Measurements from ENCODE around the gene DLG2. TPM values are rescaled to one million over a fixed set of nuclear protein-coding genes. Genes with fewer than 3 reads are reported as not detected.

Gene DLG2
- total and polyA plus RNA-seq, 4 donors, result 0.30 to 5.5 (median 0.68) TPM

- H3K4me3 ChIP-seq (ENCODE audit: low read depth in 1 of 3, low read length in 3 of 3), result no peak overlapping the region
- TF ChIP-seq GABPA (IDR thresholded peaks at IDR 0.05 in 1 of 2, conservative IDR thresholded peaks at IDR 0.05 in 1 of 2) (no peak), JUND (IDR thresholded peaks at IDR 0.05) (no peak), HNF4A (conservative IDR thresholded peaks at IDR 0.05) (no peak), YY1 (IDR thresholded peaks at IDR 0.05) (no peak), EGR1 (IDR thresholded peaks at IDR 0.05; ENCODE audit: low read depth in 2 of 2) (no peak), TAF1 (conservative IDR thresholded peaks at IDR 0.05) (no peak), ATF3 (IDR thresholded peaks at IDR 0.05) (no peak), HNF4G (IDR thresholded peaks at IDR 0.05) (no peak), FOXA1 (IDR thresholded peaks at IDR 0.05) (no peak), CTCF (IDR thresholded peaks at IDR 0.05; ENCODE audit: low read depth, low read length, missing input control) (no peak), ZBTB33 (IDR thresholded peaks at IDR 0.05) (no peak), MAX (IDR thresholded peaks at IDR 0.05) (no peak), RXRA (IDR thresholded peaks at IDR 0.05) (no peak), SP1 (IDR thresholded peaks at IDR 0.05) (no peak), RAD21 (IDR thresholded peaks at IDR 0.05) (no peak), NR2F2 (IDR thresholded peaks at IDR 0.05) (no peak)
- TF ChIP-seq, protein P1, sequence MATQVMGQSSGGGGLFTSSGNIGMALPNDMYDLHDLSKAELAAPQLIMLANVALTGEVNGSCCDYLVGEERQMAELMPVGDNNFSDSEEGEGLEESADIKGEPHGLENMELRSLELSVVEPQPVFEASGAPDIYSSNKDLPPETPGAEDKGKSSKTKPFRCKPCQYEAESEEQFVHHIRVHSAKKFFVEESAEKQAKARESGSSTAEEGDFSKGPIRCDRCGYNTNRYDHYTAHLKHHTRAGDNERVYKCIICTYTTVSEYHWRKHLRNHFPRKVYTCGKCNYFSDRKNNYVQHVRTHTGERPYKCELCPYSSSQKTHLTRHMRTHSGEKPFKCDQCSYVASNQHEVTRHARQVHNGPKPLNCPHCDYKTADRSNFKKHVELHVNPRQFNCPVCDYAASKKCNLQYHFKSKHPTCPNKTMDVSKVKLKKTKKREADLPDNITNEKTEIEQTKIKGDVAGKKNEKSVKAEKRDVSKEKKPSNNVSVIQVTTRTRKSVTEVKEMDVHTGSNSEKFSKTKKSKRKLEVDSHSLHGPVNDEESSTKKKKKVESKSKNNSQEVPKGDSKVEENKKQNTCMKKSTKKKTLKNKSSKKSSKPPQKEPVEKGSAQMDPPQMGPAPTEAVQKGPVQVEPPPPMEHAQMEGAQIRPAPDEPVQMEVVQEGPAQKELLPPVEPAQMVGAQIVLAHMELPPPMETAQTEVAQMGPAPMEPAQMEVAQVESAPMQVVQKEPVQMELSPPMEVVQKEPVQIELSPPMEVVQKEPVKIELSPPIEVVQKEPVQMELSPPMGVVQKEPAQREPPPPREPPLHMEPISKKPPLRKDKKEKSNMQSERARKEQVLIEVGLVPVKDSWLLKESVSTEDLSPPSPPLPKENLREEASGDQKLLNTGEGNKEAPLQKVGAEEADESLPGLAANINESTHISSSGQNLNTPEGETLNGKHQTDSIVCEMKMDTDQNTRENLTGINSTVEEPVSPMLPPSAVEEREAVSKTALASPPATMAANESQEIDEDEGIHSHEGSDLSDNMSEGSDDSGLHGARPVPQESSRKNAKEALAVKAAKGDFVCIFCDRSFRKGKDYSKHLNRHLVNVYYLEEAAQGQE (IDR thresholded peaks at IDR 0.05), result no peak
- no peak overlapping the region for H3K27ac ChIP-seq (ENCODE audit: low read depth in 1 of 2, low read length in 2 of 2)
- 86% methylated on average over 3 of the region's 3 CpGs for WGBS
- no peak for DNase-seq (ENCODE audit: low spot score)
- H3K9ac ChIP-seq (ENCODE audit: low read depth in 1 of 2, low read length in 2 of 2), result no peak overlapping the region
- no peaks in the 10 kb centered on the region for H3K27me3 ChIP-seq (ENCODE audit: control insufficient read depth in 4 of 4, insufficient read depth in 4 of 4, low read length in 3 of 4)
- H3K4me1 ChIP-seq (ENCODE audit: control insufficient read depth in 4 of 4, insufficient read depth in 4 of 4, low read length in 3 of 4), result no peaks in the 10 kb centered on the region
- H3K9me3 ChIP-seq (ENCODE audit: control insufficient read depth in 4 of 4, low read length in 3 of 4), result no peaks in the 10 kb centered on the region
- H3K36me3 ChIP-seq (ENCODE audit: control insufficient read depth in 4 of 4, insufficient read depth in 3 of 4, low read depth in 1 of 4, low read length in 3 of 4), result no peaks in the 10 kb centered on the region
Observed at GRCh38 chr11:84837402-84838069, 789.6 kb downstream of the DLG2 start.
